Loucy (cell line): Measurements from ENCODE around the gene CEMIP2.

Experiments
- EZH2phosphoT487 ChIP-seq: fragments of 200-600 bp; IDR thresholded peaks from 2 replicates; pipeline ENCODE4 v1.6.1; 2018; ENCODE audit warnings: antibody characterized with exemption, mild to moderate bottlenecking, moderate library complexity, borderline replicate concordance
- TF ChIP-seq, protein P1 (sequence below): fragments of 200-600 bp; sonication (generic); conservative IDR thresholded peaks from 2 replicates; pipeline ENCODE4 v1.5.1; 2014; ENCODE audit warnings: mild to moderate bottlenecking, antibody characterized with exemption, low read length

DNA sequence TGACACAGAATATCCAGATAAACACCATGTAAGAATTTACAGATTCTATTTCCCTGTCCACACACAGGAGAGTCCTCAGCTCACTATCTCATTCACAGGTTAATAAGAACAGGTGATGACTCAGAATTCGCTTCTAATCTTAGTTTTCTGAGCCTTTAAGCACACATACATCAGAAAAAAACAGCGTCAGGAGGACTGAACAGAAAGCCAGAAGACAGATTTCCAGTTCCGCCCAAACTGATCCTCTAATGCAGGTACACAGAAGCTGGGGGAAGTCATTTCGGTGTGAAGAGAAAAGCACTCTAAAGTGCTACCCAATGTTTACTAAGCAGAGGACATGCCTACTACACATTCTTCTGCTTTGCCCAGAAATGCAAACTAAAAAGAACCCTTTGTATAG is 1.6 kb downstream of the CEMIP2 start:
- TF ChIP-seq, protein P1, sequence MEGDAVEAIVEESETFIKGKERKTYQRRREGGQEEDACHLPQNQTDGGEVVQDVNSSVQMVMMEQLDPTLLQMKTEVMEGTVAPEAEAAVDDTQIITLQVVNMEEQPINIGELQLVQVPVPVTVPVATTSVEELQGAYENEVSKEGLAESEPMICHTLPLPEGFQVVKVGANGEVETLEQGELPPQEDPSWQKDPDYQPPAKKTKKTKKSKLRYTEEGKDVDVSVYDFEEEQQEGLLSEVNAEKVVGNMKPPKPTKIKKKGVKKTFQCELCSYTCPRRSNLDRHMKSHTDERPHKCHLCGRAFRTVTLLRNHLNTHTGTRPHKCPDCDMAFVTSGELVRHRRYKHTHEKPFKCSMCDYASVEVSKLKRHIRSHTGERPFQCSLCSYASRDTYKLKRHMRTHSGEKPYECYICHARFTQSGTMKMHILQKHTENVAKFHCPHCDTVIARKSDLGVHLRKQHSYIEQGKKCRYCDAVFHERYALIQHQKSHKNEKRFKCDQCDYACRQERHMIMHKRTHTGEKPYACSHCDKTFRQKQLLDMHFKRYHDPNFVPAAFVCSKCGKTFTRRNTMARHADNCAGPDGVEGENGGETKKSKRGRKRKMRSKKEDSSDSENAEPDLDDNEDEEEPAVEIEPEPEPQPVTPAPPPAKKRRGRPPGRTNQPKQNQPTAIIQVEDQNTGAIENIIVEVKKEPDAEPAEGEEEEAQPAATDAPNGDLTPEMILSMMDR = no peak
- no peak for TF ChIP-seq EZH2phosphoT487
